Measurements from ENCODE around the gene C1QL4. TPM values are rescaled to one million over a fixed set of nuclear protein-coding genes. Genes with fewer than 3 reads are reported as not detected.

C1QL4 gene
- total RNA-seq, 6 experiments from 2014 or later: not detected

DNA sequence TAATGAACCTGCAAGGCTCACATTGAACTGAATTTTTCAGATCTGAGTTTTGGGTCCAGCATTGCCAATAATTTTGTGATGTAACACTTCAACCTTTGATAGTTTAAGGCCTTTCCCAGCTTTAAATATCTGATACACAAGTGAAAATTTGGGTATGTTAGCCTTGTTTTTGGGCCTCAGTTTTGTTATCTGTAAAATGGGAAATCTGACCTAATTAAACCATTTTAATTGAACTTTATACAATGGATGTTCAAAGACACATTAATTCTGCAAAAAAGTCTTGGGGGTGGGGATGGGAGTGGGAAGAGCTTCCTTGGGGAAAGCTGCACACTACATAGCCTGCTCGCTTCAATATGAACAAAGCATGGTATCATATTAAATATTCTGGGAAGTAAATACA lies 25.1 kb upstream of the C1QL4 start:
- H3K9me3 ChIP-seq: no peaks in the 10 kb centered on the region
- ATAC-seq (no peak), DNase-seq (no peak)
- H3K36me3 ChIP-seq: no peaks in the 10 kb centered on the region
- no peak for TF ChIP-seq POLR2A (IDR thresholded peaks at IDR 0.05)
- TF ChIP-seq, protein P1, sequence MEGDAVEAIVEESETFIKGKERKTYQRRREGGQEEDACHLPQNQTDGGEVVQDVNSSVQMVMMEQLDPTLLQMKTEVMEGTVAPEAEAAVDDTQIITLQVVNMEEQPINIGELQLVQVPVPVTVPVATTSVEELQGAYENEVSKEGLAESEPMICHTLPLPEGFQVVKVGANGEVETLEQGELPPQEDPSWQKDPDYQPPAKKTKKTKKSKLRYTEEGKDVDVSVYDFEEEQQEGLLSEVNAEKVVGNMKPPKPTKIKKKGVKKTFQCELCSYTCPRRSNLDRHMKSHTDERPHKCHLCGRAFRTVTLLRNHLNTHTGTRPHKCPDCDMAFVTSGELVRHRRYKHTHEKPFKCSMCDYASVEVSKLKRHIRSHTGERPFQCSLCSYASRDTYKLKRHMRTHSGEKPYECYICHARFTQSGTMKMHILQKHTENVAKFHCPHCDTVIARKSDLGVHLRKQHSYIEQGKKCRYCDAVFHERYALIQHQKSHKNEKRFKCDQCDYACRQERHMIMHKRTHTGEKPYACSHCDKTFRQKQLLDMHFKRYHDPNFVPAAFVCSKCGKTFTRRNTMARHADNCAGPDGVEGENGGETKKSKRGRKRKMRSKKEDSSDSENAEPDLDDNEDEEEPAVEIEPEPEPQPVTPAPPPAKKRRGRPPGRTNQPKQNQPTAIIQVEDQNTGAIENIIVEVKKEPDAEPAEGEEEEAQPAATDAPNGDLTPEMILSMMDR (IDR thresholded peaks at IDR 0.05): no peak
- H3K27me3 ChIP-seq: no peaks in the 10 kb centered on the region
- no peak overlapping the region for H3K4me3 ChIP-seq
- intact Hi-C loops (cut with DNase I): loop anchor here in 1 of 2 donors (10.0 kb wide), 1 partner anchor 153 kb away; no protein-coding TSS in a partner anchor
- WGBS (ENCODE audit: insufficient coverage, low coverage, low lambda C conversion rate, missing lambda C conversion rate): 88% methylated on average over 1 of the region's 1 CpG
- no peak overlapping the region for H3K27ac ChIP-seq
- peaks cover 0 to 8% (median 0%) of the 10 kb centered on the region in 4 donors for H3K4me1 ChIP-seq

DNA sequence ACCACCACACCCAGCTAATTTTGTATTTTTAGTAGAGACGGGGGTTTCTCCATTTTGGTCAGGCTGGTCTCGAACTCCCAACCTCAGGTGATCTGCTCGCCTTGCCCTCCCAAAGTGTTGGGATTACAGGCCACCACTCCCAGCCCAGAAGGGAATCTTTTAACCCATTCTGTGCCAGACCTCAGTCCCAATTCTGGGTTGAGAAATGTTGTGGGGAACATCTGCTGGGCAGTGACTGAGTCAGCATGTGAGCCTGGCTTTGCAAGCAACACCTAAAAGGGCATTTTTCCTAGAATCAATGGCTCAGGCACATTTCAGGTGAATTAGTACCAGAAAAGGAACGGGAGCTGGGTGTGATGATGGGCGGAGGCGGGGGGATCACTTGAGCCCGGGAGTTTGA lies 22.7 kb upstream of the C1QL4 start:
- no peak for ATAC-seq
- Histone ChIP-seq H3K36me3 (no peaks in the 10 kb centered on the region), H3K4me1 (no peaks in the 10 kb centered on the region), H3K27me3 (no peaks in the 10 kb centered on the region), H3K27ac (no peak overlapping the region), H3K4me3 (no peak overlapping the region), H3K9me3 (no peaks in the 10 kb centered on the region)
- TF ChIP-seq, protein P1 (IDR thresholded peaks at IDR 0.05): no peak
- no peak for TF ChIP-seq POLR2A (IDR thresholded peaks at IDR 0.05)
- no peak for DNase-seq
- intact Hi-C loops (cut with DNase I): loop anchor here (10.0 kb wide), 1 partner anchor 155 kb away; no protein-coding TSS in a partner anchor
- WGBS (ENCODE audit: insufficient coverage, low coverage, low lambda C conversion rate, missing lambda C conversion rate): 89% methylated on average over 6 of the region's 7 CpGs

DNA sequence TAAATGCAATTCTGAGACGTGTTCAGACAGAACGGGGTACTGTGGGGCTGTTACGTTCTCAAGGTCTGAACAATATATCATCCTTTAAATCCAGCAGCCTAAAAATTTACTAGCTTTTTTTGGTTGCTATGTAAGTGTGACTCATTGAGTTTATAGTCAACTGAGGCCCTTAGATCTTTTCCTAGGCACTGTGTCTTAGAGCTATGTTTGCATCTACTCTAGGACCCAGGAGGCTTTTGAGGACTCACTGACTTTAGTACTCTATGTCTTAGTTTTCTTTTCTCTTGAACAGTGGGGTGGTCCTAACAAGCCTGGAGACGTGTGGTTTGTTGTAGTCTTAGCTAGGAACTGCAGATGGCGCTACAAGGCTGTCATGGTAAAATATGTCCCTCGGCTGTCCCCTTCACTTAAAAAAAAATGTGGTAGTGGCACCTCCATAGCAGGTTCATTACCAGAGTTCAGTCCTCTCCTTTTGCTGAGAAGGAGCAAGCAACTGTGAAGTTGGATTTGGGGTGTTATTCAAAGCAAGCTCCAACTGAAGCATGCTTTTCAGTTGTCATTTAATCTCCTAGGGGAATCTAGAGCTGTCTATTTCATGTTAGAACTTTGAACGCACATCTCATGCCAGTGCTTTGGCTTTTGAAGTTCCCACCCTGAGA lies 21.6 kb upstream of the C1QL4 start:
- no peaks in the 10 kb centered on the region for H3K27me3 ChIP-seq
- peak; percentile 84 to 95 (median 86) for ATAC-seq
- WGBS (ENCODE audit: insufficient coverage, low coverage, low lambda C conversion rate, missing lambda C conversion rate): 16% methylated on average over 7 of the region's 7 CpGs
- no peaks in the 10 kb centered on the region for H3K36me3 ChIP-seq
- no peaks in the 10 kb centered on the region for H3K4me1 ChIP-seq
- no peak overlapping the region for H3K4me3 ChIP-seq
- H3K9me3 ChIP-seq: no peaks in the 10 kb centered on the region
- H3K27ac ChIP-seq: no peak overlapping the region
- intact Hi-C loops (cut with DNase I): loop anchor here in 1 of 2 donors (10.0 kb wide), 1 partner anchor 156 kb away; no protein-coding TSS in a partner anchor
- no peak for DNase-seq
- no peak for TF ChIP-seq POLR2A (IDR thresholded peaks at IDR 0.05)
- TF ChIP-seq, protein P1 (IDR thresholded peaks at IDR 0.05): peak; percentile 64 to 83 (median 69)

DNA sequence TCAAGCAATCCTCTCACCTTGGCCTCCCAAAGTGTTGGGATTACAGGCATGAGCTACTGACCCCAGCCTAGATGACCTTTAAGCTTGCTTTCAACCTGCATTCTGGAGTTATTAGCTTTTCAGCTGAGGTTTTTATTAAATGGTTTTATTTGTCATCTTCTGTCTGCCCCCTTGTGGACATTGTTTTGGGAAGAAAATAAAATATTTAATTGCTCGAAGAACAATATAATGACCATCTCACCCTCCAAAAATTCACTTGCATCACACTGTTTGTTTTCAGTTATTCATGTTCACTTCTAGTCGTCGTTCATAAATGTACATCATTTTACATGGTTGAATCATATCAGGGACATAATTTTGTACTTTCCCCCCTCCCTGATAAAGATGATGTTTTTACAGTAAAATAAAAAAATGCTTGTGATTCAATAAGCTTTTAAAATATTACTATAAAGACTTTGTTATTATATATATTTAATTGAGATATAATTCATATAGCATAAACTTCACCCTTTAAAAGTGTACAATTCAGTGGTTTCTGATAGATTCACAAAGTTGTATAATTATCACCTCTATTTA lies 20.2 kb upstream of the C1QL4 start:
- DNase-seq (no peak), ATAC-seq (peak in 3 of 4 donors; percentile 11 to 59 (median 43))
- intact Hi-C loops (cut with DNase I): loop anchor here in 1 of 2 donors (10.0 kb wide), 1 partner anchor 158 kb away; no protein-coding TSS in a partner anchor
- H3K27me3 ChIP-seq: no peaks in the 10 kb centered on the region
- H3K36me3 ChIP-seq: peaks cover 0 to 6% (median 0%) of the 10 kb centered on the region in 4 donors
- TF ChIP-seq, protein P1 (IDR thresholded peaks at IDR 0.05): peak; percentile 46 to 56 (median 51)
- TF ChIP-seq POLR2A (IDR thresholded peaks at IDR 0.05): no peak
- H3K4me1 ChIP-seq: no peaks in the 10 kb centered on the region
- no peak overlapping the region for H3K27ac ChIP-seq
- 3% methylated on average over 3 of the region's 3 CpGs for WGBS (ENCODE audit: insufficient coverage, low coverage, low lambda C conversion rate, missing lambda C conversion rate)
- H3K4me3 ChIP-seq: no peak overlapping the region
- no peaks in the 10 kb centered on the region for H3K9me3 ChIP-seq
